ENCODE results near the gene ADGRL3.

GRCh38 chr4:61427818-61428495 lies 227.8 kb downstream of the ADGRL3 start:
- TF ChIP-seq CTCF (IDR thresholded peaks at IDR 0.05), result no peak
- no peak for TF ChIP-seq POLR2A (IDR thresholded peaks at IDR 0.05)
